Thyroid gland (tissue), 4 donors: ENCODE measurements around the gene SLX9.

Experiments used
- CTCF ChIP-seq, 6 experiments: fragments of 200-600 bp in 3 of 6; fragments of 450-650 bp in 3 of 6; sonication (generic) in 3 of 6; IDR thresholded peaks; one replicate each; pipeline ENCODE4 v1.5.1; 2016 to 2019; ENCODE audit warnings: antibody characterized with exemption in 6 of 6, mild to moderate bottlenecking in 2 of 6, inconsistent platforms in 1 of 6, moderate library complexity in 1 of 6
- POLR2A ChIP-seq, 2 donors: fragments of 450-650 bp; IDR thresholded peaks; one replicate each; pipeline ENCODE4 v1.6.1; 2017; ENCODE audit warnings: antibody characterized with exemption in 2 of 2, mild to moderate bottlenecking in 2 of 2, moderate library complexity in 1 of 2

- TF ChIP-seq CTCF (IDR thresholded peaks at IDR 0.05) = no peak
- TF ChIP-seq POLR2A (IDR thresholded peaks at IDR 0.05) = no peak
These were observed 12.6 kb upstream of the SLX9 start for GRCh38 chr21:44927259-44927586.
